Activated CD8-positive, alpha-beta T cell treated with anti-CD3 and anti-CD28 coated beads for 36 hours (primary cell): Measurements from ENCODE around the gene KLK4. TPM values are rescaled to one million over a fixed set of nuclear protein-coding genes. Genes with fewer than 3 reads are reported as not detected.

ENCODE experiments used
- ATAC-seq: fragments of 200-7000 bp; cut with Tn5 transposase; one replicate; pipeline ENCODE4 v1.10.0; 2021; ENCODE audit warnings: mild to moderate bottlenecking, moderate library complexity
- CTCF ChIA-PET: fragments of 350-600 bp; sonication (Branson Sonifier 250); formaldehyde crosslinking; loops from one replicate; lab custom pipeline; 2021; ENCODE audit warnings: antibody characterized with exemption; lab: Charles Lee
- POLR2A ChIA-PET: fragments of 350-600 bp; sonication (Branson Sonifier 250); formaldehyde crosslinking; loops from one replicate; lab custom pipeline; 2021; ENCODE audit warnings: antibody characterized with exemption; lab: Charles Lee
- DNase-seq: peaks from one replicate; pipeline ENCODE4 v3.0.0-alpha.2; 2020
- H3K27ac Mint-ChIP-seq: one replicate; pipeline ENCODE4 v1.8.0; 2021; ENCODE audit warnings: mild to moderate bottlenecking, mixed read lengths
- H3K27me3 Mint-ChIP-seq: one replicate; pipeline ENCODE4 v1.8.0; 2021; ENCODE audit warnings: mixed read lengths
- H3K36me3 Mint-ChIP-seq: one replicate; pipeline ENCODE4 v1.8.0; 2021; ENCODE audit warnings: low read depth, mixed read lengths
- H3K4me1 Mint-ChIP-seq: one replicate; pipeline ENCODE4 v1.8.0; 2021; ENCODE audit warnings: low read depth, mixed read lengths
- H3K4me3 Mint-ChIP-seq: one replicate; pipeline ENCODE4 v1.8.0; 2021; ENCODE audit warnings: mild to moderate bottlenecking, moderate library complexity, mixed read lengths
- H3K9me3 Mint-ChIP-seq: one replicate; pipeline ENCODE4 v1.8.0; 2021; ENCODE audit warnings: mixed read lengths
- CTCF ChIP-seq: fragments of 200-600 bp; IDR thresholded peaks from one replicate; pipeline ENCODE4 v1.8.0; 2022; ENCODE audit warnings: antibody characterized with exemption, mild to moderate bottlenecking
- intact Hi-C: fragments of 100-400 bp; cut with micrococcal nuclease; formaldehyde crosslinking; loops from one replicate; pipeline ENCODE4 v1.10.0; 2022
- total RNA-seq, 2 experiments: library from RNA; stranded (reverse); gene quantifications; one replicate each; pipeline ENCODE4 v1.2.3, GENCODE V29; 2021

KLK4 gene
- not detected for total RNA-seq

- CTCF ChIA-PET = interaction anchor here (1.0 kb wide), 1 partner anchor 9 kb away, joined by 5 read pairs; no protein-coding TSS in a partner anchor
- Mint-ChIP-seq H3K27me3 (peaks cover 38% of the 10 kb centered on the region), H3K4me1 (peaks cover 8% of the 10 kb centered on the region), H3K27ac (no peak within 1 kb of the TSS), H3K9me3 (no peaks in the 10 kb centered on the region), H3K4me3 (no peak within 1 kb of the TSS), H3K36me3 (no peaks in the 10 kb centered on the region)
- intact Hi-C loops = no loop called here
- POLR2A ChIA-PET = interaction anchor here (0.6 kb wide), 1 partner anchor 565 kb away, joined by 3 read pairs; no protein-coding TSS in a partner anchor
- peak; percentile 14 for TF ChIP-seq CTCF
- no peak for DNase-seq
- no peak for ATAC-seq
Measured at GRCh38 chr19:50911206-50912101, at the start of gene KLK4. Gene KLK4, minus strand, starts transcription at chr19:50911395. Its CDS starts 657 bp downstream, at chr19:50910738.

- Mint-ChIP-seq H3K27me3 (peaks cover 19% of the 10 kb centered on the region), H3K9me3 (peaks cover 4% of the 10 kb centered on the region), H3K27ac (no peak overlapping the region), H3K4me3 (no peak overlapping the region), H3K36me3 (no peaks in the 10 kb centered on the region), H3K4me1 (no peaks in the 10 kb centered on the region)
- CTCF ChIA-PET = no interaction called here
- intact Hi-C loops = no loop called here
- POLR2A ChIA-PET = no interaction called here
- no peak for TF ChIP-seq CTCF
- DNase-seq (no peak), ATAC-seq (no peak)
Measured at GRCh38 chr19:50959731-50960500, 48.7 kb upstream of the KLK4 start.

- no peaks in the 10 kb centered on the region for H3K4me1 Mint-ChIP-seq
- H3K36me3 Mint-ChIP-seq = no peaks in the 10 kb centered on the region
- intact Hi-C loops = no loop called here
- POLR2A ChIA-PET = no interaction called here
- H3K9me3 Mint-ChIP-seq = peaks cover 4% of the 10 kb centered on the region
- no peak overlapping the region for H3K4me3 Mint-ChIP-seq
- no peak overlapping the region for H3K27ac Mint-ChIP-seq
- peaks cover 19% of the 10 kb centered on the region for H3K27me3 Mint-ChIP-seq
- ATAC-seq (no peak), DNase-seq (no peak)
- CTCF ChIA-PET = no interaction called here
- TF ChIP-seq CTCF = no peak
Measured at GRCh38 chr19:50957587-50957986, 46.4 kb upstream of the KLK4 start.

- ChIA-PET CTCF (no interaction called here), POLR2A (no interaction called here)
- intact Hi-C loops = no loop called here
- no peak for ATAC-seq
- Mint-ChIP-seq H3K4me1 (no peaks in the 10 kb centered on the region), H3K36me3 (no peaks in the 10 kb centered on the region), H3K9me3 (no peaks in the 10 kb centered on the region), H3K4me3 (no peak within 1 kb of the TSS), H3K27ac (no peak within 1 kb of the TSS), H3K27me3 (peaks cover 19% of the 10 kb centered on the region)
- DNase-seq = no peak
- TF ChIP-seq CTCF = no peak
Measured at GRCh38 chr19:50952910-50953309, 41.7 kb upstream of the KLK4 start, which contains the start of gene KLK5. Gene KLK5, minus strand, starts transcription at chr19:50953038. Its CDS starts 381 bp downstream, at chr19:50952657.
